Measurements from ENCODE around the gene RBM19. TPM values are rescaled to one million over a fixed set of nuclear protein-coding genes. Genes with fewer than 3 reads are reported as not detected.
A peak's percentile ranks its signal among the peaks of the same experiment; 100 is the strongest.

RBM19 gene
- total and polyA plus RNA-seq, 4 donors = 17.9 to 33.6 (median 21.9) TPM

GRCh38 chr12:113899561-113900471 is 66.3 kb downstream of the RBM19 start:
- no peak for ATAC-seq (ENCODE audit: insufficient read depth, low FRiP score)
- Histone ChIP-seq H3K36me3 (ENCODE audit: control insufficient read depth in 4 of 4, insufficient read depth in 4 of 4, low read length in 4 of 4) (peaks cover 5 to 14% (median 7%) of the 10 kb centered on the region in 4 donors), H3K4me3 (no peak overlapping the region), H3K27ac (ENCODE audit: low read depth in 1 of 2, low read length in 1 of 2) (no peak overlapping the region), H3K9me3 (ENCODE audit: control insufficient read depth in 4 of 4, insufficient read depth in 3 of 4, low read length in 3 of 4) (no peaks in the 10 kb centered on the region), H3K9ac (ENCODE audit: insufficient read depth in 1 of 2, low read length in 2 of 2) (no peak overlapping the region), H3K27me3 (ENCODE audit: control insufficient read depth in 3 of 3, insufficient read depth in 3 of 3, low read length in 2 of 3) (no peaks in the 10 kb centered on the region), H3K4me1 (ENCODE audit: control insufficient read depth in 5 of 5, insufficient read depth in 5 of 5, low read length in 5 of 5) (peaks cover 0 to 9% (median 0%) of the 10 kb centered on the region in 5 donors)
- WGBS, 2 donors = 80 to 85% methylated on average over 32 of the region's 32 CpGs
- DNase-seq = peak; percentile 24 to 61 (median 50)
- TF ChIP-seq CTCF (IDR thresholded peaks at IDR 0.05; ENCODE audit: control extremely low read depth, extremely low read depth) = no peak

- ATAC-seq (ENCODE audit: insufficient read depth, low FRiP score) = no peak
Observed at GRCh38 chr12:113899042-113899560, 67.0 kb downstream of the RBM19 start.

GRCh38 chr12:113898466-113898865 is 67.7 kb downstream of the RBM19 start:
- Histone ChIP-seq H3K27me3 (ENCODE audit: control insufficient read depth in 3 of 3, insufficient read depth in 3 of 3, low read length in 2 of 3) (no peaks in the 10 kb centered on the region), H3K4me3 (no peak overlapping the region), H3K27ac (ENCODE audit: low read depth in 1 of 2, low read length in 1 of 2) (no peak overlapping the region), H3K36me3 (ENCODE audit: control insufficient read depth in 4 of 4, insufficient read depth in 4 of 4, low read length in 4 of 4) (peaks cover 0 to 7% (median 1%) of the 10 kb centered on the region in 4 donors), H3K9ac (ENCODE audit: insufficient read depth in 1 of 2, low read length in 2 of 2) (no peak overlapping the region), H3K4me1 (ENCODE audit: control insufficient read depth in 5 of 5, insufficient read depth in 5 of 5, low read length in 5 of 5) (peaks cover 0 to 9% (median 0%) of the 10 kb centered on the region in 5 donors), H3K9me3 (ENCODE audit: control insufficient read depth in 4 of 4, insufficient read depth in 3 of 4, low read length in 3 of 4) (no peaks in the 10 kb centered on the region)
- ATAC-seq (ENCODE audit: insufficient read depth, low FRiP score) = no peak
- no peak for TF ChIP-seq CTCF (IDR thresholded peaks at IDR 0.05; ENCODE audit: control extremely low read depth, extremely low read depth)
- no peak for DNase-seq
- 95 to 96% methylated on average over 8 of the region's 8 CpGs for WGBS, 2 donors

More at GRCh38 chr12:113899042-113899560, 67.0 kb downstream of the RBM19 start:
- no peaks in the 10 kb centered on the region for H3K27me3 ChIP-seq (ENCODE audit: control insufficient read depth in 3 of 3, insufficient read depth in 3 of 3, low read length in 2 of 3)
- H3K4me3 ChIP-seq = no peak overlapping the region
- DNase-seq = no peak
- no peak for TF ChIP-seq CTCF (IDR thresholded peaks at IDR 0.05; ENCODE audit: control extremely low read depth, extremely low read depth)
- H3K36me3 ChIP-seq (ENCODE audit: control insufficient read depth in 4 of 4, insufficient read depth in 4 of 4, low read length in 4 of 4) = peaks cover under 1 to 7% (median 1%) of the 10 kb centered on the region in 4 donors
- 85 to 86% methylated on average over 6 of the region's 6 CpGs for WGBS, 2 donors
- no peak overlapping the region for H3K9ac ChIP-seq (ENCODE audit: insufficient read depth in 1 of 2, low read length in 2 of 2)
- H3K9me3 ChIP-seq (ENCODE audit: control insufficient read depth in 4 of 4, insufficient read depth in 3 of 4, low read length in 3 of 4) = no peaks in the 10 kb centered on the region
- H3K4me1 ChIP-seq (ENCODE audit: control insufficient read depth in 5 of 5, insufficient read depth in 5 of 5, low read length in 5 of 5) = peaks cover 0 to 9% (median 0%) of the 10 kb centered on the region in 5 donors
- no peak overlapping the region for H3K27ac ChIP-seq (ENCODE audit: low read depth in 1 of 2, low read length in 1 of 2)

All from lung (tissue), 12 donors.